ENCODE data around the gene FRMPD2. TPM values are rescaled to one million over a fixed set of nuclear protein-coding genes. Genes with fewer than 3 reads are reported as not detected.

Gene FRMPD2
- total RNA-seq, 1 experiment from 2014 or later = not detected

DNA sequence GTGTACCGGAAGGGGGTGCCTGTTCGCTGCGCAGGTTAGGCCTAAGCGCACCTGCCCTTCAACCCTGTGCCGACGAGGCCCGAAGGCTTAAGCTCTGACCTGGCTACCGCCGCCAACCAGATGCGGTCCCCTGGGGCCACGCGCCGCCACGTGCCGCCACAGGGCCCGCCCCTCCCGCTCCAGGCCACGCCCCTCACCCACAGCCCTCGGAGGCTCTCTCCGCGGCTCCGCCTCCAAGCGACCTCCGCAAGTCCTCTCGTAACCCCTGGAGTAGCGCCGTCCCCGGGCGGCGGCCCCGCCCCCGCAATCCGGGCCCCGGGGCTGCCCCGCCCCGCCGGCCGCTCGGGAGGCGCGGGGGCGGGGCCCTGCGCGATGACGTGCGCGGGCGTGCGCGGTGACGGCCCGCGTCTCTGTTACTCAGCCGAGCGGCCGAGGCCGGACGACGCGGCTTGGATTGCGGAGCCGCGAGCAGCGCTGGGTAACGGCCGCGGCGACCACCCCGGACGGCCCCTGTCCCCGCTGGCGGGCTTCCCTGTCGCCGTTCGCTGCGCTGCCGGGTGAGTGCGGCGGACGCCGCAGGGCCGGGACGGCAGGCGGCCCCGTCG is 31.9 kb upstream of the FRMPD2 start, which contains the start of gene MAPK8:
Gene MAPK8, plus strand, starts transcription at position 413 of the 605 bp plus-strand sequence. CDS start 94,984 bp downstream, outside the sequence.
- no peak for TF ChIP-seq EZH2 (IDR thresholded peaks at IDR 0.05; ENCODE audit: borderline replicate concordance, low read depth, low read length, poor library complexity, severe bottlenecking)
- TF ChIP-seq, protein P1, sequence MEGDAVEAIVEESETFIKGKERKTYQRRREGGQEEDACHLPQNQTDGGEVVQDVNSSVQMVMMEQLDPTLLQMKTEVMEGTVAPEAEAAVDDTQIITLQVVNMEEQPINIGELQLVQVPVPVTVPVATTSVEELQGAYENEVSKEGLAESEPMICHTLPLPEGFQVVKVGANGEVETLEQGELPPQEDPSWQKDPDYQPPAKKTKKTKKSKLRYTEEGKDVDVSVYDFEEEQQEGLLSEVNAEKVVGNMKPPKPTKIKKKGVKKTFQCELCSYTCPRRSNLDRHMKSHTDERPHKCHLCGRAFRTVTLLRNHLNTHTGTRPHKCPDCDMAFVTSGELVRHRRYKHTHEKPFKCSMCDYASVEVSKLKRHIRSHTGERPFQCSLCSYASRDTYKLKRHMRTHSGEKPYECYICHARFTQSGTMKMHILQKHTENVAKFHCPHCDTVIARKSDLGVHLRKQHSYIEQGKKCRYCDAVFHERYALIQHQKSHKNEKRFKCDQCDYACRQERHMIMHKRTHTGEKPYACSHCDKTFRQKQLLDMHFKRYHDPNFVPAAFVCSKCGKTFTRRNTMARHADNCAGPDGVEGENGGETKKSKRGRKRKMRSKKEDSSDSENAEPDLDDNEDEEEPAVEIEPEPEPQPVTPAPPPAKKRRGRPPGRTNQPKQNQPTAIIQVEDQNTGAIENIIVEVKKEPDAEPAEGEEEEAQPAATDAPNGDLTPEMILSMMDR (conservative IDR thresholded peaks at IDR 0.05; ENCODE audit: low read depth, low read length) = no peak
- intact Hi-C loops (cut with micrococcal nuclease; ENCODE audit: unreplicated experiment) = loop anchor here (10.0 kb wide), 1 partner anchor 78 kb away; no protein-coding TSS in a partner anchor
- ChIA-PET POLR2A (ENCODE audit: low non-redundant PET) (no interaction called here), CTCF (no interaction called here)
- H3K27me3 ChIP-seq (replicated peaks; ENCODE audit: insufficient read depth, low read depth, low read length, poor library complexity) = no peaks in the 10 kb centered on the region
- no TSS peak for BruUV-seq (replicated peaks)
- peak within 1 kb of the TSS; percentile 87 for H3K27ac ChIP-seq (ENCODE audit: low read depth, low read length, poor library complexity, severe bottlenecking)
- peak; percentile 93 for DNase-seq (ENCODE audit: low spot score)
- H3K9me3 ChIP-seq (ENCODE audit: low read depth, low read length, poor library complexity, severe bottlenecking) = no peaks in the 10 kb centered on the region
- H3K36me3 ChIP-seq (ENCODE audit: insufficient read depth, low read length, poor library complexity, severe bottlenecking) = no peaks in the 10 kb centered on the region
- peak within 1 kb of the TSS; percentile 88 for H3K4me3 ChIP-seq (ENCODE audit: low read depth, low read length, poor library complexity, severe bottlenecking)
- H3K4me1 ChIP-seq (ENCODE audit: insufficient read depth, low read length, poor library complexity, severe bottlenecking) = peaks cover 13% of the 10 kb centered on the region

DNA sequence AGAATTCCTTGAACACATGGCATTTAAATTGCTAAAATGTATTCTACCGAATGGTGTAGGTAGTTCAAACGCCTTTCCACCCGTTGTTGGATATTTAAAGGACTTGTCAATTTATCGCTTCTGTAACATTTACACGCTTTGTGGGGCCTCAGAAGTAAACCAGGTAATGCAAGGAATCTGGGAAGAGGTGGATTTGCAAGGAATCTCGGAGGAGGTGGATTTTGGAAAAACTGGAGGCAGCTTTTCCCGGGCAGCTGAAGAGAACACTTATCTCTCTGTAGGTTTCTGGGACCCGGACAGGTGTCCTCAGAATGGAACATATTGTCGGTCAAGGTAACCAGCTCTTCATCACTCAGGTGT is 31.4 kb upstream of the FRMPD2 start:
- BruUV-seq (replicated peaks) = no TSS peak
- intact Hi-C loops (cut with micrococcal nuclease; ENCODE audit: unreplicated experiment) = loop anchor here (10.0 kb wide), 1 partner anchor 79 kb away; no protein-coding TSS in a partner anchor
- Histone ChIP-seq H3K27ac (ENCODE audit: low read depth, low read length, poor library complexity, severe bottlenecking) (no peak overlapping the region), H3K36me3 (ENCODE audit: insufficient read depth, low read length, poor library complexity, severe bottlenecking) (no peaks in the 10 kb centered on the region), H3K4me3 (ENCODE audit: low read depth, low read length, poor library complexity, severe bottlenecking) (peak overlapping the region; percentile 88), H3K9me3 (ENCODE audit: low read depth, low read length, poor library complexity, severe bottlenecking) (no peaks in the 10 kb centered on the region), H3K4me1 (ENCODE audit: insufficient read depth, low read length, poor library complexity, severe bottlenecking) (peaks cover 13% of the 10 kb centered on the region), H3K27me3 (replicated peaks; ENCODE audit: insufficient read depth, low read depth, low read length, poor library complexity) (no peaks in the 10 kb centered on the region)
- TF ChIP-seq EZH2 (IDR thresholded peaks at IDR 0.05; ENCODE audit: borderline replicate concordance, low read depth, low read length, poor library complexity, severe bottlenecking) = no peak
- TF ChIP-seq, protein P1 (conservative IDR thresholded peaks at IDR 0.05; ENCODE audit: low read depth, low read length) = no peak
- no peak for DNase-seq (ENCODE audit: low spot score)
- CTCF ChIA-PET = no interaction called here
- POLR2A ChIA-PET (ENCODE audit: low non-redundant PET) = no interaction called here

DNA sequence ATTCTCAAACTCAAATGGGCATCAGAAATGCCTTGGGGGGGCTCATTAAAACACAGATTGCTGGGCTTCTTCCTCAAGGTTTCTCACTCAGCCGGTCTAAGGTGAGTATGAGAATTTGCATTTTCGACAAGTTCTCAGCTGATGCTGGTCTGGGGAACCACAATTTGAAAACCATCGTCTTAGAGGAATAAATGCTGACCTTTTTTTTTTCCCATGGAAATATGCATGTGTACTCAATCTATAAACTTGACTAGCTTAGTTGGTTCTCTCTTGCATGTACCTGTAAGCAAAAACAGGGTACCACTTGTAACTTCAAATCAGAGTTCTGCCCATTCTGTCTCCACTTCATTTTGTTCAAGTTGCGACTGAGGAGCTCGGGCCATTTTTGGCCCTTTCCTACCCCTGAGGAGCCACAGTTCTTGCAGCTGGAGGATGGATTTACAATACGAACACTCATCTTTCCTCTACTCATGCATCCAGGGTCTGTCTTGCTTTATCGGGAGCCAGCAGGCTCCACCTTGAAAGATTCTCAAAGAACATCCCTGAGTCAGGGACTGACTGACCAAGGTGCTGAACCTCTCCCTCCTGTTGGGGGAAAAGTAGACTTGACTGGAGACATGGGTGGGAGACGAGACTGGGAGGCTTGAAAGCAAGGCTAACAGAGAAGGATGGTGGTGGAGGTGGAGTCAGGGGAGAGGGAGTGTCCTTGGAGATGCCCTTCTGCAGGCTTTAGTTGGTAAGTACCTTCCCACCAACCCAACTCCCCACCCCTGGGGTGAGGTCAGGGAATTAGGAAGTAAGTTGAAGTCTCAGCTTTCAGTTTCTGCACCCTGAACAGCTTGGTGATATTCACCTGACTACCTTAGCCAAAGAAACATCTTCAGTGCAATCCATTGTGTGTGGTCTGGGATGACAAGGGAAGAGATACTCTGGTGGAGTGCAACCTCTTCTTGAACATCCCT is 28.3 kb upstream of the FRMPD2 start:
- ChIA-PET CTCF (no interaction called here), POLR2A (ENCODE audit: low non-redundant PET) (no interaction called here)
- no peak for DNase-seq (ENCODE audit: low spot score)
- peaks cover 10% of the 10 kb centered on the region for H3K4me1 ChIP-seq (ENCODE audit: insufficient read depth, low read length, poor library complexity, severe bottlenecking)
- intact Hi-C loops (cut with micrococcal nuclease; ENCODE audit: unreplicated experiment) = loop anchor here (10.0 kb wide), 1 partner anchor 82 kb away; no protein-coding TSS in a partner anchor
- H3K4me3 ChIP-seq (ENCODE audit: low read depth, low read length, poor library complexity, severe bottlenecking) = no peak overlapping the region
- H3K27ac ChIP-seq (ENCODE audit: low read depth, low read length, poor library complexity, severe bottlenecking) = no peak overlapping the region
- TF ChIP-seq, protein P1 (conservative IDR thresholded peaks at IDR 0.05; ENCODE audit: low read depth, low read length) = no peak
- TF ChIP-seq EZH2 (IDR thresholded peaks at IDR 0.05; ENCODE audit: borderline replicate concordance, low read depth, low read length, poor library complexity, severe bottlenecking) = no peak
- no peaks in the 10 kb centered on the region for H3K36me3 ChIP-seq (ENCODE audit: insufficient read depth, low read length, poor library complexity, severe bottlenecking)
- no TSS peak for BruUV-seq (replicated peaks)
- H3K9me3 ChIP-seq (ENCODE audit: low read depth, low read length, poor library complexity, severe bottlenecking) = no peaks in the 10 kb centered on the region
- no peaks in the 10 kb centered on the region for H3K27me3 ChIP-seq (replicated peaks; ENCODE audit: insufficient read depth, low read depth, low read length, poor library complexity)
